ENCODE results near the gene SLC9C2.
"Not testable (repeated sequence)": the region's sequence is repeated elsewhere in the genome, so short reads cannot be mapped to it uniquely, and the experiment has no call there.

The SLC9C2 gene

GRCh38 chr1:173485401-173485800 is 117.5 kb downstream of the SLC9C2 start:
- DNase-seq (ENCODE audit: low read depth), result no peak

- no peak for DNase-seq (ENCODE audit: low read depth)
Measured at GRCh38 chr1:173484276-173484675, 118.6 kb downstream of the SLC9C2 start.

GRCh38 chr1:173482683-173483082 is 120.2 kb downstream of the SLC9C2 start:
- DNase-seq (ENCODE audit: low read depth), result no peak

- DNase-seq (ENCODE audit: low read depth), result no peak
Measured at GRCh38 chr1:173481195-173481772, 121.6 kb downstream of the SLC9C2 start.

GRCh38 chr1:173479649-173480048 is 123.2 kb downstream of the SLC9C2 start:
- no peak for DNase-seq (ENCODE audit: low read depth)

GRCh38 chr1:173478094-173478674 is 124.7 kb downstream of the SLC9C2 start:
- no peak for DNase-seq (ENCODE audit: low read depth)

GRCh38 chr1:173477286-173478093 is 125.4 kb downstream of the SLC9C2 start, which contains the start of gene PRDX6:
PRDX6 (plus strand) TSS chr1:173477335; CDS start chr1:173477398, 63 bp downstream.
- peak; percentile 74 for DNase-seq (ENCODE audit: low read depth)

GRCh38 chr1:173476665-173477285 is 126.1 kb downstream of the SLC9C2 start:
- DNase-seq (ENCODE audit: low read depth), result peak; percentile 46

- DNase-seq (ENCODE audit: low read depth), result no peak
Measured at GRCh38 chr1:173476197-173476664, 126.6 kb downstream of the SLC9C2 start.

GRCh38 chr1:173475564-173476196 is 127.2 kb downstream of the SLC9C2 start:
- no peak for DNase-seq (ENCODE audit: low read depth)

GRCh38 chr1:173474780-173475421 is 128.0 kb downstream of the SLC9C2 start:
- not testable (repeated sequence) for DNase-seq (ENCODE audit: low read depth)

GRCh38 chr1:173474097-173474779 is 128.6 kb downstream of the SLC9C2 start:
- DNase-seq (ENCODE audit: low read depth), result no peak

GRCh38 chr1:173473599-173474011 is 129.3 kb downstream of the SLC9C2 start:
- DNase-seq (ENCODE audit: low read depth), result no peak

- no peak for DNase-seq (ENCODE audit: low read depth)
Measured at GRCh38 chr1:173470608-173471007, 132.3 kb downstream of the SLC9C2 start.

GRCh38 chr1:173469656-173470055 is 133.2 kb downstream of the SLC9C2 start:
- DNase-seq (ENCODE audit: low read depth), result no peak

- DNase-seq (ENCODE audit: low read depth), result no peak
Measured at GRCh38 chr1:173467426-173467825, 135.4 kb downstream of the SLC9C2 start.

- not testable (repeated sequence) for DNase-seq (ENCODE audit: low read depth)
Measured at GRCh38 chr1:173464185-173464584, 138.7 kb downstream of the SLC9C2 start.

- not testable (repeated sequence) for DNase-seq (ENCODE audit: low read depth)
Measured at GRCh38 chr1:173462666-173463065, 140.2 kb downstream of the SLC9C2 start.

- no peak for DNase-seq (ENCODE audit: low read depth)
Measured at GRCh38 chr1:173459885-173460284, 143.0 kb downstream of the SLC9C2 start.

GRCh38 chr1:173454966-173455524 is 147.8 kb downstream of the SLC9C2 start:
- DNase-seq (ENCODE audit: low read depth), result no peak

- DNase-seq (ENCODE audit: low read depth), result no peak
Measured at GRCh38 chr1:173453982-173454381, 148.9 kb downstream of the SLC9C2 start.

All from stimulated activated CD8-positive, alpha-beta memory T cell treated with anti-CD3 and anti-CD28 coated beads, Interleukin-12 subunit alpha, Interleukin-12 subunit beta, amount 100 ng/mL, for 1 hour (primary cell).